Measurements from ENCODE around the gene CWF19L2.

DNA sequence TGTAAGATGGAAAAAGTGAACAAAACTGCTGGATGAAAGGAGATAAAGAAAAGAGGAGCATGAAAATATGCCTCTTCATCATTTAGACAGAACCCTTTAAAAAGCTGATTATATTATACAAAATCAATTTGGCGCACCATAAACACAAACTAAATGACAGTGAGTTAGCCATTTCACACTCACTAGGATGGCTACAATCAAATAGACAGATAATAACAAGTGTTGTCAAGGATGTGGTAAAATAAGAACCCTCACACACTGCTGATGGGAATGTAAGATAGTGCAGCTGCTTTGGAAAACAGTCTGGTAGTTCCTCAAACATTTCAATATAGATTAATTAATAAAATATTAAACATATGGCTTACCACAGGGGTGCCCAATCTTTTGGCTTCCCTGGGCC, 99.7 kb downstream of the CWF19L2 start:
- TF ChIP-seq, protein P1, sequence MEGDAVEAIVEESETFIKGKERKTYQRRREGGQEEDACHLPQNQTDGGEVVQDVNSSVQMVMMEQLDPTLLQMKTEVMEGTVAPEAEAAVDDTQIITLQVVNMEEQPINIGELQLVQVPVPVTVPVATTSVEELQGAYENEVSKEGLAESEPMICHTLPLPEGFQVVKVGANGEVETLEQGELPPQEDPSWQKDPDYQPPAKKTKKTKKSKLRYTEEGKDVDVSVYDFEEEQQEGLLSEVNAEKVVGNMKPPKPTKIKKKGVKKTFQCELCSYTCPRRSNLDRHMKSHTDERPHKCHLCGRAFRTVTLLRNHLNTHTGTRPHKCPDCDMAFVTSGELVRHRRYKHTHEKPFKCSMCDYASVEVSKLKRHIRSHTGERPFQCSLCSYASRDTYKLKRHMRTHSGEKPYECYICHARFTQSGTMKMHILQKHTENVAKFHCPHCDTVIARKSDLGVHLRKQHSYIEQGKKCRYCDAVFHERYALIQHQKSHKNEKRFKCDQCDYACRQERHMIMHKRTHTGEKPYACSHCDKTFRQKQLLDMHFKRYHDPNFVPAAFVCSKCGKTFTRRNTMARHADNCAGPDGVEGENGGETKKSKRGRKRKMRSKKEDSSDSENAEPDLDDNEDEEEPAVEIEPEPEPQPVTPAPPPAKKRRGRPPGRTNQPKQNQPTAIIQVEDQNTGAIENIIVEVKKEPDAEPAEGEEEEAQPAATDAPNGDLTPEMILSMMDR (IDR thresholded peaks at IDR 0.05): no peak
- TF ChIP-seq POLR2A (IDR thresholded peaks at IDR 0.05): no peak
